HG03196 (cell line): ENCODE measurements around the gene USP13.

ENCODE experiments used
- ATAC-seq: cut with Tn5 transposase; IDR thresholded peaks from one replicate; pipeline ENCODE4 v1.9.1; 2021; ENCODE audit not compliant: unreplicated experiment

Gene USP13

DNA sequence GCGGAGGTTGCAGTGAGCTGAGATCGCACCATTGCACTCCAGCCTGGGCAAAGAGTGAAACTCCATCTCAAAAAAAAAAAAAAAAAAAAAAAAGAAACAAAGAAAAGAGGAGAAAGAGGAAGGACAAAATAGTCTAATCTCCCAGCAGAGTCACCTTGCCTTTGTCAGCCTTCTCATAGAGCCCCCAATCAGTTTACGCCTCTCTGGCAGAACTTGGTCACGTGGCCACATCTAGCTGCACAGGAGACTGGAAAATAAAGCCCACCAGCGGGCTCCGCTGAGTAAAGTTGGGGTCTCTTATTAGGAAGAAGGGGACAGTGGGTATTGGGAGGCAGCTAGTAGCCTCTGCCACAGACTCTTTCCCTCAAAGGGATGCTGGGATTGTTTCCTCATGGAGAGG, 41.9 kb downstream of the USP13 start:
- ATAC-seq, result no peak

DNA sequence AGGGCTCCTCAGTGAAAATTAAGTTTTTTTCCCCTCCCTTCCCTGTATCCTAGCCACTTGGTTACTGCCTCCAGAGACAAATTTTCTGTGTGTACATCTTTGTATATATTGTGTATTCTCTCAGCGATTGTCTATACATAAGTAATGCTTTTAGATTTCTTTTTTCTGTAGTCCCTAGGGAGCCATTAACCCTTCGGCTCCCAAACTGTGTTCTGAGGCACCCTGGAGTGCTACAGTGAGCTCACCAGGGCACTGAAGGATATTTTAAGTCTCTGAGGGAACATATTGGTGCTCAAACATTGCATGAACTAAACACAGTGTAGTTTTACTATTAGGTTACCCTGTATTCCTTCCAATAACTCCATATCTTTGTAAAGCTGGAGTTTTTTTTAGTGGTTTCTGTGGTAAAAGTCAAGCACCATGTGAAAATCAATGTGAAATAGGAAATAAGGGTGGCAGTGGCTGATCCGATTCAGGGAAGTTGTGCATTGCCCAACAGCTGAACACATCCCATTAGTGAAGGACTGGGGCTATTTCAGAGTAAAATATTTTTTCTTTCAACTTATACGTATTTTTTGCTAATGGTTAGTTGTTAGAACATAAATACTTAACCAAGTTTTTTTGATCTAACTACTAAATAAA, 43.0 kb downstream of the USP13 start:
- no peak for ATAC-seq

DNA sequence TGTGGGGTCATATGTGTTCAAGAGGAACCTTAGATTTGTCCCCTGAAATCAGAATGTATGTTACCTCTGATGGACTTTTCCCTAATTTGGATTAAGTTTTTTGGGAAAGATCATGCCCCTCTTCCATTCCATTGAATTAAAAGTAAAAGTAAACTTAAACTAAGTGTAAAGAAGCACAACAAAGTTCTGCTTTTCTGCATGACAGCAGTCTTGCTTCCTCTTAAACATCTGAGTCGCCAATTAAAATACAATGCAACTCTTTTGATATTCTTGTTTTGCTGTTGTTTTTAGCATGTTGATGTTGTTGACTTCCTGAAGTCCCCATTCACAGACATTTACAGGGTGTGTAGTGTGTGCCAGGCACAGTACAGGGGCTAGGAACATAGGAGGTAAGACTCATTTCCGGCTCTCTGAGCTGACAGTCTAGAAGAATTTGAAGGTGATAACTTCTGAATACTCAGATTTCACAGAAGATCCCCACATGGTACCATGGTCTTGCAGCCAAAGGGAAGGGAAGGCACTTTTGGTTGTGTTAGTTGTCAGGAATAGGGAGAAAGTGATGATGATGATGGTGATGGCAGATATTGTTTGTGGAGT, 45.0 kb downstream of the USP13 start:
- ATAC-seq, result no peak

DNA sequence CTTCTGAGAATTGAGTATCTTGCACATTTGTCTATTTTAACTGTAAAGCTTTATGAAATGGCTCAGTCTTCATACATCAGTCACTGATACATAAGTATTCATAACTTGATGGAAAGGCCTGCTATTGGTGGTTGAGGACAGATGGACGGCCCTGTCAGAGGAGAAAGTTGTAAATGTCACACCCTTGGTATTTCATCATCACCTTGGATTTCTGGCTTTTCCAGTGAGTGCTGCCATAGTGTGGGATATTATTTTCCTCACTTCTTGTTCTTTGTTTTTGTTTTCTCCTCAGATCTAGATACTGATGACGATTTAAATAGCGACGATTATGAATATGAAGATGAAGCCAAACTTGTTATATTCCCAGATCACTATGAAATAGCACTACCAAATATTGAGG, 47.9 kb downstream of the USP13 start:
- ATAC-seq, result no peak

DNA sequence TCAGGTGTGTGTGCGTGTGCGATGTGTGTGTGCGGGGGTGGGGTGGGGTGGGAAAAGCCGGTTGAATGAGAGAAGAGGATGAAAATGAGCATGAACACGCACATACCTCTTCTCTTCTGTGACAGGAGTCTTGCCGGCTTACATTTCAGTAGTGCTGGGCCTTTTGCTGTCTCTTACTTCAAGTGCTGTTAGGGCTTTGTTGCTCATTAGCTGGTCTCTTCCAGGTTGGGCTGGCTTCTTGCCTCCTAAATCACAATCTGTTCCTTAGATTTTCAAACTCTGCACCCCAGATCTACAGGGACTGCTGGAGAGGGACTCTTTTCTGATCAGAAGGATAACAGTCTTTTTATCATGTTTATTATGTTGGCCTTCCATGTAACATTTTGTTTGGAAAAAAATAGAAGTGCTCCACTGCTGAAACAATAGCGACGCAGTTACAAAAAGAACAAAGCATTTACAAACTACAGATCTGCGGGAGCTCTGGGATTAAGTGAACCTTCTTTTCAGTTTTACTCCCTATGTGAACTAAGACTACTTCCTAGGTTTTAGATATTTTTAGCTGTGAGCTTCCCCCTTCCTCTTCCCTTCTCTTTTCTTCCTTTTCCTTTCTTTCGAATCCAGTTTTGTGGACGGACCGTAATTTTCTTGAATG, 48.5 kb downstream of the USP13 start:
- ATAC-seq, result no peak

GRCh38 chr3:179702271-179702947, 49.6 kb downstream of the USP13 start:
- ATAC-seq, result no peak

GRCh38 chr3:179703816-179704215, 51.0 kb downstream of the USP13 start:
- no peak for ATAC-seq

DNA sequence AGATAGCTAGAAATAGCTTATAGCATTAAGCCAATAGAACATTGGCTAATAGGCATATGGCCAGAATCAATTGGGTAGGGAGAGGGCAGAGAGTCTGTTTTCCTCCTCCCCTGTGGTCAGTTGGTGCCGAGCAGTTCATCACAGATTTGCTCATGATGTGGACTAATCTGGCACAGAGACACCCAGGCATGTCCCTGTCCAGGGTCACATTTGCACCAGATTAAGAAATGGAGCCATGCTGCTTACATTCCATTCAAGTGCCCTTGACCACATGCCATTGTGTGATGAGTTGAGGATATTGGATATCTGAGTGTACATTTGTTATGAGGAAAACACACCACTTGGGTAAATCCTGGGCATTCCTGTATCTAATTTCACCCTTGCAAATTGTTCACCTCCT, 53.4 kb downstream of the USP13 start:
- no peak for ATAC-seq

DNA sequence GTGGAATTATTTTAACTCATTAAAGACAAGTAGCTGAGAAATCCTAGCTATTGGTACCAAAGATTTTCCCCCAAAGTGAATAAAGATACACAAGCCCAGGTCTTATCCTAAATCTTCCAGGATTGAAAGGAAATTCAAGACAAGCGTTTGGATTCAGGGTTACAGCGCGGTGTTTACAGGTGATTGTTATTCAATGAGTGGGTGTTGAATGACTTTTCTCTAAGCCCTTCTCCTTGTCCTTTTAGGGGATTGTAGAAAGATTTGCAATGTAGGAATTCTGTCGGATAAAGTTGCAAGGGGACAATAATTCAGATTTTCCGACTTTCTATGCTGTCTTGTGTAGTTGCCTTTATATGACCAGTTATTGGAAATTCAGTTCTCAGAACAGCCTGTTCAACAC, 57.2 kb downstream of the USP13 start:
- ATAC-seq, result no peak

GRCh38 chr3:179713643-179714090, 60.8 kb downstream of the USP13 start:
- no peak for ATAC-seq

DNA sequence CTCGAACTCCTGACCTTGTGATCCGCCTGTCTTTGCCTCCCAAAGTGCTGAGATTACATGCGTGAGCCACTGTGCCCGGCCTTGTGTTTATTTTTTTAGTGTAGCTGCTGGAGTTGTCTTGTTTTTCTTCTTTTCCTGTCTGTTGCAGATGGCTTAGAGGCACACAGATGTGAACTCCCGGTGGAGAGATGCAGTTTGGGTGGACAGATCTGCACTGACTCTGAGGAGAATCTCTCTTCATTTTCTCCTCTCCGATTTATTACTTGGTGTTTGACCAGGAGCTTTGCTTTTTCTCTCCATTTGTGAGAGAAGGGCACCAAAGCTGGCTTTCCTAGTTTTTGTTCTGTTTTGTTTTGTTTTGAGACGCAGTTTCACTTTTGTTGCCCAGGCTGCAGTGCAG, 62.7 kb downstream of the USP13 start:
- ATAC-seq, result no peak

DNA sequence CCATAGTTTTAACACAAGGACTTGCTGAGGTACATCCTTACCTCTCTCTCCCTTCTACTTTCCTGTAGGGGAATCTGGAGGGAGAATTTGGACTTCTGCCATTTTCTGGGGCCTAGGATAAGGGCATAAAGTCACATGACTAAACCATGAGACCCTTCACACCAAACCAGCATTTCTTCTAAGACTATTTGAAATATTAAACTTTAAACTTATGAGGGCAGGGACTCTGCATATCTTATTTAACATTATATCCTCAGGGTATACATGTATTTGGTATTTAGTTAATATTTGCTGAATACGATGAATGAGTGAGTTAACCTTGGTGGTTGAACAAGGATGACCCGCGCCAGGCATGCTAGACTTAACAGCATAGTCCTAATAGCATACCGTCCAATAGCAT, 63.4 kb downstream of the USP13 start:
- no peak for ATAC-seq

DNA sequence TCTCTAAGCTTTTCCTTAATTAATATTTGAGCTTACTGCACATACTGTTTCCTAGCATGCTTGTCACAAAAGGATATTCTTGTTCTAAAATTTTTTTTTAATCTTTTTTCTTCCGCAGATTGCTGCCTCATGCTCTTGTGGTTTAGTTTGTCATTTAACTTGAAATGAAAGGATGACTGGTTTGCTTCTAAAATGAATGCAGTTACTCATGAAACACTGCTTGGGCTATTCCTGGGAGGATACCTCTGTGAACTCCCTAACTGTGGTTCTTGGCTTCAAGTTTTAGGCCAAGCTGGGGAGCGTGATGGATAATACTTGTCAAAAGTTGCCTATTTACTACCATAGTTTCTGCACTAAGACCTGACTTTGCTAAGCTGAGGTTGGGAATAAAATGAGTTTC, 64.0 kb downstream of the USP13 start:
- peak; percentile 55 for ATAC-seq

DNA sequence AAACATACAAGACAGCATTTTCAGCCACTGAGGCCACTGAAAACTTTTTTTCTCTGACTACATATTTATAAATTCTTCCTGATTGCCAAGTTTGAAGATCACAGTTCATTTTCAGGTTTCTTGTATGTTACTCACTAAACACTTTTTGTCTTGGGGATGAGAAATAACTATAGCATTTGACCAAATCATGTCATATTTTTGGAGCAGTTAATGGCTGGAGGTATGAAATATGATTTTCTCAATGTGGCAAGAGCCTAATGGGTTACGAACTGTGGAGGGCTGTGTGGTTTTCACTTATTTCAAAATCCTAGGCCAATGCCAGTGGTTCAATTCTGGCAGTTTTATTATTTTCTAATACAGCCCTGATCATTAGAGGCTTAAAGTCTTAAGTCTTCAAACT, 64.4 kb downstream of the USP13 start:
- ATAC-seq, result no peak

DNA sequence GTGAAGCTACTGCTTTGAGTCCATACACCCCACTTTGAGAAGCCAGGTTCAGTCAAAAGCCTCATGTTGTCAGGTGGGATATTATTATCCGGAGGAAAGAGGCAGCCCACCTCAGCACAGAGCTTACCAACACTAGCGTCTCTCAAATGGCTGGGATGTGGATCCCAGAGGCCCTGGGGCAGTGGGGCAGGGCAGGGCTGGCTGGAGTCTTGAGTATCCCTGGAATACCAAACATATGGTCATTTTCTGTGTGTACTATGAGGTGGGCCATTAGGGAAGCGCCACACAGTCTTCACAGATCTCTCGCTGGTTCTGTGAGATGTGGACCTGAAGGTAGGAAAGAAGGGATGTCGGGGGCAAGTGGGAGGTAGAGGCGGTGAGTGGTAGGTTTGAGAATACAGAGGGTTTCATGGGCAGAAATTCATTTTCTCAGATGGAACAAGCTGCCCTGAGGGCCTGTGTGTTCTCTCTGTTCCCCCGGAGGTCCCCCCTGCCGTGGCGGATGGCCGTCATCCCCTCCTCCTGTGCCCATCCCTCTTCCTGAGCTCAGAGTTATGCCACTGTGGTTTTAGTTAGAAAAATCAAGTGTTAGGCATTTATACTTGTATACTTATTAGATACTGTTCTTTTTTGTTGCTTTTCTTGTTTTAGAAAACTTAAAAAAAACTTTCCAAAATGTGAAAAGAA, 66.4 kb downstream of the USP13 start:
- no peak for ATAC-seq

DNA sequence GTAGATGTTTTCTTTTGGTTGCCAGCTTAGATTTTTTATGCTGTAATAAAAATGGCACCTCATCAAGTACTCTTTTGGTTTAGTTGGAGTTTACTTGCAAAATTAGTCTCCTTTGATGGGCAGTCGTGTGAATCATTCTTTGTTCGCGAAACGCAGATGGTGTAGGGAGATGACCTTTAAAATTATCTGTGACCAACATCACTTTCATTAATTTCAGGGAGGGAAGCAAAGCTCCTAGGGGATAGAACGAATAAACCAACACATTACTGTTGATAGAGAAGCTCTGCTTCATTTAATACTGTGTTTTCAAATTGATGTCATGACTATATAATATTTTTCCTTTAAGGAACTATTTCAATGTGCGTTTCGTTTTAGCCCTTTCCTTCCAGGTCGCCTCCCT, 67.4 kb downstream of the USP13 start:
- no peak for ATAC-seq

GRCh38 chr3:179723617-179724016, 70.8 kb downstream of the USP13 start:
- no peak for ATAC-seq

DNA sequence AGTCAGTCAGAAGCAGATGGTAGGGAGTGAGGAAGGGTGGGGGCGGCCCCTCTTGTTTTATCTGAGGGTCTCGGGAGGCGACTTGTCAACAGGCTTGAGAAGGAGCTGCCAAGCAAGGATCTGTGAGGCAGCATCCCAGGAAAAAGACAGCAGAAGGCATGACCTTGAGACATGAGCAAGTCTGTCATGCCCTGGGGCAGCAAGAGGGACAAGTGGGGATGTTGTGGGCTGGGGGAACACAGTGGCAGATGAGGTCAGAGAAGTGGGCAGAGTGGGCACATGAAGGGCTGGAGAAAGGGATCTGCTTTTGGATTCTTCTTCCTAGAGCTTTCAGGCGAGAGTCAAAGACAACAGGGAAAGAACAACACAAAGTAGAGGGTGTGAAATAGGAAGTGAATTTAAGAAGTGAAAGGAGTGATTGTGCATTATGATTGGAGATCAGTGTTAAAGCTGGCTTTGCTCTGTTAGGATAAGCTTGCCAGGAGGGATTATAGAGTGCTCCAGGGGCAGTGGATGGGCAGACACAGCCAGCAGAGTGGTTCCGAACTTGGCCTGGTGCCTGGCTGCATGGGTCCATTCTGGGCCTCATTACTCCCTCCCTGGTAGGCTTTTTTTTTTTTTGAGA, 73.3 kb downstream of the USP13 start:
- ATAC-seq, result no peak

- no peak for ATAC-seq
Measured at GRCh38 chr3:179729086-179729485, 76.2 kb downstream of the USP13 start.

DNA sequence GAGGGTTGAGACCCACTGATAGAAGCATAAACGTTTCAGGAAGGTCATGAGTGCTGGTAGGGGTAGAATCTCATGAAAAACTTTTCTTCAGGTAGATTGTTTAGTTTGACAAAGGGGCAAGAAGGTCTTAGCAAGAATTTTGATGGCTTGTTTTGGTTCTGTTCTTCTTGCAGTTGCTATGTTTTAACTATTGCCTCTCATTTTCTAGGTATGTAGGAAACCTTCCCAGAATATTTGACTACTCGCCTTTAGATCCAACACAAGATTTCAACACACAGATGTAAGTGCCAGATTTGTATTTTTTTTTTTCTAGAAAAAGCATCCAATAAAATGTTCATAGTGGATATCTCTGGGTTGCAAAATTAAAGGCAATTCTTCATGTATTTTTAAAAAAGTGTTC, 77.1 kb downstream of the USP13 start:
- ATAC-seq, result no peak

DNA sequence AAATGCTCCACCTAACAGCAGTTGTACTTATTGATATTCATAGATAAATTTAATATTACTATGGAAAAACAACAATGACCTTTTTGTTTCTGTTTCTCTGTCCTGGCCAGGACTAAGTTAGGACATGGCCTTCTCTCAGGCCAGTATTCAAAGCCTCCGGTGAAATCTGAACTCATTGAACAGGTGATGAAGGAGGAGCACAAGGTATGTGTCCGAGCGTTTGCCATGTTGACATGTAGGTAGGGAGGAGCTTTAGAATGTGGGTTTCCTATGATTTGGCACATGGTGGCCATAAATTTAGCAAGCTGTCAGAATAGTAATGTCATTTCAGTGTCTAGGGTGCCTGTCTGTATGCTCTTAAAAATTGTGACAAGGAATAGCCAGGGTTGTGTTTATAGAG, 77.7 kb downstream of the USP13 start:
- ATAC-seq, result no peak
